Naive thymus-derived CD8-positive, alpha-beta T cell (primary cell): Measurements from ENCODE around the gene AOPEP. TPM values are rescaled to one million over a fixed set of nuclear protein-coding genes. Genes with fewer than 3 reads are reported as not detected.

Source experiments
- ATAC-seq, 2 donors: fragments of 150-1000 bp; cut with Tn5 transposase in 1 of 2; sonication (Bioruptor Pico), chemical (Tn5 transposase) in 1 of 2; 1 replicate in 1 of 2; 2 replicates in 1 of 2; pipeline ENCODE4 v1.10.0; 2021; ENCODE audit warnings: mild to moderate bottlenecking in 2 of 2, moderate library complexity in 2 of 2
- POLR2A ChIA-PET: fragments of 350-600 bp; sonication (Branson Sonifier 250); formaldehyde crosslinking; loops from one replicate; lab custom pipeline; 2021; ENCODE audit warnings: antibody characterized with exemption; lab: Charles Lee
- DNase-seq, 10 donors: peaks; one replicate each; pipeline versions ENCODE4 v3.0.0 to v3.0.0-alpha.2; 2020 to 2022
- H3K27ac Mint-ChIP-seq, 10 donors: one replicate each; pipeline ENCODE4 v1.8.0; 2020 to 2022; ENCODE audit warnings: mild to moderate bottlenecking in 10 of 10, mixed read lengths in 10 of 10, moderate library complexity in 4 of 10, inconsistent platforms in 1 of 10
- H3K27me3 Mint-ChIP-seq, 5 donors: one replicate each; pipeline ENCODE4 v1.8.0; 2021 to 2022; ENCODE audit warnings: mixed read lengths in 5 of 5
- H3K36me3 Mint-ChIP-seq, 3 donors: one replicate each; pipeline ENCODE4 v1.8.0; 2020 to 2022; ENCODE audit warnings: mixed read lengths in 3 of 3, mild to moderate bottlenecking in 2 of 3, inconsistent platforms in 1 of 3
- H3K4me1 Mint-ChIP-seq, 4 donors: one replicate each; pipeline ENCODE4 v1.8.0; 2021 to 2022; ENCODE audit warnings: mixed read lengths in 4 of 4
- H3K4me3 Mint-ChIP-seq, 10 donors: one replicate each; pipeline ENCODE4 v1.8.0; 2020 to 2022; ENCODE audit warnings: mild to moderate bottlenecking in 10 of 10, mixed read lengths in 10 of 10, moderate library complexity in 6 of 10, inconsistent platforms in 1 of 10
- H3K9me3 Mint-ChIP-seq, 9 donors: one replicate each; pipeline ENCODE4 v1.8.0; 2020 to 2022; ENCODE audit warnings: mixed read lengths in 9 of 9, mild to moderate bottlenecking in 3 of 9, inconsistent platforms in 1 of 9, moderate library complexity in 1 of 9
- polyA plus RNA-seq, 3 donors: library from polyadenylated mRNA; unstranded; fragments of 300-500 nt; fragmentation: Illumina TruSeq; gene quantifications; one replicate each; pipeline ENCODE4 v1.2.3, GENCODE V29; 2021
- total RNA-seq, 8 experiments: library from RNA in 2 of 8; stranded (reverse) in 2 of 8; gene quantifications; one replicate each; pipeline ENCODE4 v1.2.3 and lab custom pipeline; 2021 to 2026

AOPEP gene
- total and polyA plus RNA-seq, 5 experiments from 2014 or later, result 4.3 to 10.8 (median 7.4) TPM

- H3K27ac Mint-ChIP-seq, result no peak overlapping the region
- POLR2A ChIA-PET, result no interaction called here
- no peak overlapping the region for H3K4me3 Mint-ChIP-seq
- peaks cover 20 to 61% (median 26%) of the 10 kb centered on the region in 3 donors for H3K36me3 Mint-ChIP-seq
- no peaks in the 10 kb centered on the region for H3K27me3 Mint-ChIP-seq
- peaks cover 0 to 6% (median 1%) of the 10 kb centered on the region in 4 donors for H3K4me1 Mint-ChIP-seq
- DNase-seq (no peak), ATAC-seq (no peak)
- H3K9me3 Mint-ChIP-seq, result peaks cover 0 to 33% (median 24%) of the 10 kb centered on the region in 9 donors
These were observed 20.3 kb downstream of the AOPEP start for GRCh38 chr9:94746541-94747370.

GRCh38 chr9:94754976-94755475, 28.5 kb downstream of the AOPEP start:
- no peak overlapping the region for H3K27ac Mint-ChIP-seq
- DNase-seq (no peak), ATAC-seq (no peak)
- POLR2A ChIA-PET, result no interaction called here
- peaks cover 8 to 16% (median 14%) of the 10 kb centered on the region in 3 donors for H3K36me3 Mint-ChIP-seq
- no peak overlapping the region for H3K4me3 Mint-ChIP-seq
- no peaks in the 10 kb centered on the region for H3K27me3 Mint-ChIP-seq
- H3K4me1 Mint-ChIP-seq, result peaks cover 0 to 7% (median 1%) of the 10 kb centered on the region in 4 donors
- H3K9me3 Mint-ChIP-seq, result peaks cover 0 to 7% (median 2%) of the 10 kb centered on the region in 9 donors

- Mint-ChIP-seq H3K27ac (no peak overlapping the region), H3K4me1 (peaks cover 4 to 21% (median 12%) of the 10 kb centered on the region in 4 donors), H3K9me3 (peaks cover 0 to 2% (median 0%) of the 10 kb centered on the region in 9 donors), H3K4me3 (no peak overlapping the region), H3K27me3 (no peaks in the 10 kb centered on the region), H3K36me3 (peaks cover 4 to 19% (median 18%) of the 10 kb centered on the region in 3 donors)
- ATAC-seq (no peak), DNase-seq (no peak)
- POLR2A ChIA-PET, result no interaction called here
These were observed 30.7 kb downstream of the AOPEP start for GRCh38 chr9:94757158-94757557.

GRCh38 chr9:94758031-94758430, 31.5 kb downstream of the AOPEP start:
- Mint-ChIP-seq H3K9me3 (peaks cover 0 to 2% (median 0%) of the 10 kb centered on the region in 9 donors), H3K36me3 (peaks cover 4 to 18% (median 17%) of the 10 kb centered on the region in 3 donors), H3K4me1 (peaks cover 3 to 21% (median 12%) of the 10 kb centered on the region in 4 donors), H3K4me3 (no peak overlapping the region), H3K27me3 (no peaks in the 10 kb centered on the region), H3K27ac (peak overlapping the region in 1 of 10 donors; percentile 57)
- ATAC-seq (no peak), DNase-seq (no peak)
- POLR2A ChIA-PET, result no interaction called here

- POLR2A ChIA-PET, result no interaction called here
- Mint-ChIP-seq H3K27ac (no peak overlapping the region), H3K36me3 (peaks cover 4 to 23% (median 18%) of the 10 kb centered on the region in 3 donors), H3K4me3 (no peak overlapping the region), H3K4me1 (peaks cover 3 to 21% (median 12%) of the 10 kb centered on the region in 4 donors), H3K27me3 (no peaks in the 10 kb centered on the region), H3K9me3 (peaks cover 0 to 2% (median 0%) of the 10 kb centered on the region in 9 donors)
- DNase-seq (no peak), ATAC-seq (no peak)
These were observed 32.4 kb downstream of the AOPEP start for GRCh38 chr9:94758880-94759279.

- Mint-ChIP-seq H3K36me3 (peaks cover 4 to 25% (median 20%) of the 10 kb centered on the region in 3 donors), H3K9me3 (peaks cover 0 to 2% (median 0%) of the 10 kb centered on the region in 9 donors), H3K4me1 (peaks cover 4 to 21% (median 12%) of the 10 kb centered on the region in 4 donors), H3K4me3 (no peak overlapping the region), H3K27me3 (no peaks in the 10 kb centered on the region), H3K27ac (no peak overlapping the region)
- POLR2A ChIA-PET, result no interaction called here
- ATAC-seq (no peak), DNase-seq (no peak)
These were observed 33.5 kb downstream of the AOPEP start for GRCh38 chr9:94760010-94760409.

GRCh38 chr9:94760660-94761059, 34.2 kb downstream of the AOPEP start:
- DNase-seq, result no peak
- no peak overlapping the region for H3K4me3 Mint-ChIP-seq
- H3K4me1 Mint-ChIP-seq, result peaks cover 4 to 21% (median 12%) of the 10 kb centered on the region in 4 donors
- peaks cover 4 to 25% (median 20%) of the 10 kb centered on the region in 3 donors for H3K36me3 Mint-ChIP-seq
- ATAC-seq, result no peak
- no peak overlapping the region for H3K27ac Mint-ChIP-seq
- H3K9me3 Mint-ChIP-seq, result no peaks in the 10 kb centered on the region
- H3K27me3 Mint-ChIP-seq, result no peaks in the 10 kb centered on the region
- POLR2A ChIA-PET, result no interaction called here

- DNase-seq, result no peak
- Mint-ChIP-seq H3K4me1 (peaks cover 4 to 21% (median 12%) of the 10 kb centered on the region in 4 donors), H3K9me3 (no peaks in the 10 kb centered on the region), H3K27me3 (no peaks in the 10 kb centered on the region), H3K4me3 (peak overlapping the region in 1 of 10 donors; percentile 16), H3K36me3 (peaks cover 4 to 26% (median 25%) of the 10 kb centered on the region in 3 donors), H3K27ac (no peak overlapping the region)
- POLR2A ChIA-PET, result no interaction called here
- ATAC-seq, result no peak
These were observed 35.0 kb downstream of the AOPEP start for GRCh38 chr9:94761481-94761880.

- Mint-ChIP-seq H3K27me3 (no peaks in the 10 kb centered on the region), H3K9me3 (no peaks in the 10 kb centered on the region), H3K4me3 (no peak overlapping the region), H3K36me3 (peaks cover 5 to 22% (median 22%) of the 10 kb centered on the region in 3 donors), H3K27ac (no peak overlapping the region), H3K4me1 (peaks cover 0 to 24% (median 12%) of the 10 kb centered on the region in 4 donors)
- POLR2A ChIA-PET, result no interaction called here
- no peak for DNase-seq
- ATAC-seq, result no peak
These were observed 41.0 kb downstream of the AOPEP start for GRCh38 chr9:94767331-94768072.

GRCh38 chr9:94768766-94769165, 42.3 kb downstream of the AOPEP start:
- ATAC-seq, result no peak
- Mint-ChIP-seq H3K4me1 (peaks cover 0 to 34% (median 15%) of the 10 kb centered on the region in 4 donors), H3K4me3 (no peak overlapping the region), H3K9me3 (no peaks in the 10 kb centered on the region), H3K27me3 (no peaks in the 10 kb centered on the region), H3K36me3 (peaks cover 5 to 32% (median 25%) of the 10 kb centered on the region in 3 donors), H3K27ac (no peak overlapping the region)
- POLR2A ChIA-PET, result no interaction called here
- no peak for DNase-seq

GRCh38 chr9:94770334-94770733, 43.8 kb downstream of the AOPEP start:
- POLR2A ChIA-PET, result no interaction called here
- DNase-seq, result no peak
- Mint-ChIP-seq H3K27ac (no peak overlapping the region), H3K4me1 (peaks cover 0 to 34% (median 14%) of the 10 kb centered on the region in 4 donors), H3K9me3 (no peaks in the 10 kb centered on the region), H3K36me3 (peaks cover 5 to 30% (median 21%) of the 10 kb centered on the region in 3 donors), H3K27me3 (no peaks in the 10 kb centered on the region), H3K4me3 (no peak overlapping the region)
- no peak for ATAC-seq

- DNase-seq (no peak), ATAC-seq (no peak)
These were observed 44.6 kb downstream of the AOPEP start for GRCh38 chr9:94771096-94771495.

More at GRCh38 chr9:94771096-94771495, 44.6 kb downstream of the AOPEP start:
- H3K9me3 Mint-ChIP-seq, result no peaks in the 10 kb centered on the region
- H3K4me3 Mint-ChIP-seq, result no peak overlapping the region
- POLR2A ChIA-PET, result no interaction called here
- peaks cover 5 to 27% (median 21%) of the 10 kb centered on the region in 3 donors for H3K36me3 Mint-ChIP-seq
- no peaks in the 10 kb centered on the region for H3K27me3 Mint-ChIP-seq
- H3K27ac Mint-ChIP-seq, result peak overlapping the region in 1 of 10 donors; percentile 66
- H3K4me1 Mint-ChIP-seq, result peaks cover 0 to 34% (median 14%) of the 10 kb centered on the region in 4 donors
